GM10248 (cell line): ENCODE results near the gene MLH1.
"Not testable (repeated sequence)": the region's sequence is repeated elsewhere in the genome, so short reads cannot be mapped to it uniquely, and the experiment has no call there.

ENCODE experiments used
- CTCF ChIA-PET: fragments of 300-600 bp; sonication (Branson Sonifier 250); formaldehyde crosslinking; extraction: SDS; loops from one replicate; lab custom pipeline; 2021; ENCODE audit warnings: antibody characterized with exemption; lab: Yijun Ruan, JAX
- POLR2A ChIA-PET: fragments of 350-650 bp; sonication (Branson Sonifier 250); formaldehyde crosslinking; extraction: SDS; loops from one replicate; lab custom pipeline; 2020; ENCODE audit warnings: antibody characterized with exemption; lab: Yijun Ruan, JAX
- DNase-seq: peaks from one replicate; pipeline ENCODE4 v3.0.0; 2012; ENCODE audit errors: extremely low spot score
- TF ChIP-seq, protein P1 (sequence below): IDR thresholded peaks from 2 replicates; pipeline ENCODE4 v1.5.1; 2012; ENCODE audit warnings: mild to moderate bottlenecking, low read depth; ENCODE audit errors: extremely low read depth, missing control alignments, control extremely low read depth

Gene MLH1

DNA sequence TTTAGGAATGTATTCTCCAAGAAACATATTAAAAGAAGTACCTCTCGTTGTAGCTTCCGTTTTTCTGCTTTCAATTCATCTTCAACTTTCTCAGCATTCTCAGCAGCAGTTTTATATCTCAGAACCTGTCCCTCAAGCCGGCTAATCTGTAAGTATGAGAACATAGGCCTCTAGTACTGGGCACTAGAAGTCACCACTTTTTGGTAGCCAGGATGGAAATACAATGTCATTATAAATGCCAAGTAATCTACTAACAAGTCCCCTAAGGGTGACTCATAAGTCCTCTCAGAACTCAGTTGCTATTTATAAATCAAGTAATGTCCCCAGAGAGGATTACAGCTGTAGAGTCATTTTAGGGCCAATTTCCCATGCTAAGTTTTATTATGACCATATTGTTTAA, 61.1 kb downstream of the MLH1 start:
- ChIA-PET POLR2A (no interaction called here), CTCF (interaction anchor here (1.3 kb wide), 2 partner anchors 16 to 96 kb away, joined by 3 read pairs; no protein-coding TSS in a partner anchor)
- peak; percentile 71 for DNase-seq
- TF ChIP-seq, protein P1, sequence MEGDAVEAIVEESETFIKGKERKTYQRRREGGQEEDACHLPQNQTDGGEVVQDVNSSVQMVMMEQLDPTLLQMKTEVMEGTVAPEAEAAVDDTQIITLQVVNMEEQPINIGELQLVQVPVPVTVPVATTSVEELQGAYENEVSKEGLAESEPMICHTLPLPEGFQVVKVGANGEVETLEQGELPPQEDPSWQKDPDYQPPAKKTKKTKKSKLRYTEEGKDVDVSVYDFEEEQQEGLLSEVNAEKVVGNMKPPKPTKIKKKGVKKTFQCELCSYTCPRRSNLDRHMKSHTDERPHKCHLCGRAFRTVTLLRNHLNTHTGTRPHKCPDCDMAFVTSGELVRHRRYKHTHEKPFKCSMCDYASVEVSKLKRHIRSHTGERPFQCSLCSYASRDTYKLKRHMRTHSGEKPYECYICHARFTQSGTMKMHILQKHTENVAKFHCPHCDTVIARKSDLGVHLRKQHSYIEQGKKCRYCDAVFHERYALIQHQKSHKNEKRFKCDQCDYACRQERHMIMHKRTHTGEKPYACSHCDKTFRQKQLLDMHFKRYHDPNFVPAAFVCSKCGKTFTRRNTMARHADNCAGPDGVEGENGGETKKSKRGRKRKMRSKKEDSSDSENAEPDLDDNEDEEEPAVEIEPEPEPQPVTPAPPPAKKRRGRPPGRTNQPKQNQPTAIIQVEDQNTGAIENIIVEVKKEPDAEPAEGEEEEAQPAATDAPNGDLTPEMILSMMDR, result no peak

- POLR2A ChIA-PET, DNase-seq: not testable (repeated sequence)
- CTCF ChIA-PET, result interaction anchor here (1.3 to 1.6 kb wide), 3 partner anchors 12 to 97 kb away, joined by 3 to 4 read pairs (median 3); no protein-coding TSS in a partner anchor
Observed at GRCh38 chr3:37055077-37055476, 61.8 kb downstream of the MLH1 start.

DNA sequence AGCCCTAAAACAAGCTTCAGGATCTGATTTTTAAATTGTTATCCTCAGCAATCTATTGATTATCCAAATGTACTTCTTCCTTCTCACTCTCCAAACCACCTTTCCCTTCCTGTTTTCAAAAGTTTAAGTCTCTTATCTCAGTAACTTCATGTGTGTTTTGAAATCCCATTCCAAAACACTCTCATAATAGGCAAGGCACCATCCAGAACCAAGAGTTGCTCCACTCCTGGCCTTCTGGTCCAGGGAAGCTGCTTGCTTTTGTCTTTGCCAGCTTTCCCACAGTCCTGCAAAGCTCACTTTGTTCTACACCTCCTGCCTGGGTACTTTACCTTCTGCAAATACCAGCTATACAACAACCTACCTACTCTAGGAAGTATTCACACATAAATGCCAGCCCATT, 63.5 kb downstream of the MLH1 start:
- DNase-seq, result no peak
- POLR2A ChIA-PET, result interaction anchor here (0.7 kb wide), 1 partner anchor 106 kb away, joined by 3 read pairs; no protein-coding TSS in a partner anchor
- TF ChIP-seq, protein P1, result no peak
- CTCF ChIA-PET, result interaction anchor here (0.8 to 1.9 kb wide), 3 partner anchors 19 to 32 kb away, joined by 3 to 6 read pairs (median 4); no protein-coding TSS in a partner anchor

DNA sequence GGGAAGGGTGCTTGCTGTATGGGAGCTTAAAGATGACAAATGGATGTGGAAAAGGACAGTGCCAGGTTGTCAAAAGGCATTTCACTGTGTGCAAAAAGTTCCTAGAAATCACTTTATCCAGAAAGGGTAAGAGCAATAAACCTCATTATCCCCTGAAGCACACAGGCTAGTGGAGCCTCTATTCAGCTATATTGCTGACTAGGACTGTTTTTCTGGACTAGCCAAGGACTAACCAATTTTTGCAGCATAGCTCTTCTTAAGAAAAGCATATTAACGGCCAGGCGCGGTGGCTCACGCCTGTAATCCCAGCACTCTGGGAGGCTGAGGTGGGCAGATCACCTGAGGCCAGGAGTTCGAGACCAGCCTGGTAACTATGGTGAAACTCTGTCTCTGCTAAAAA, 64.8 kb downstream of the MLH1 start:
- TF ChIP-seq, protein P1, result no peak
- POLR2A ChIA-PET, result no interaction called here
- CTCF ChIA-PET, result interaction anchor here (1.1 to 1.4 kb wide), 2 partner anchors 17 to 156 kb away, joined by 3 read pairs; no protein-coding TSS in a partner anchor
- DNase-seq, result no peak

DNA sequence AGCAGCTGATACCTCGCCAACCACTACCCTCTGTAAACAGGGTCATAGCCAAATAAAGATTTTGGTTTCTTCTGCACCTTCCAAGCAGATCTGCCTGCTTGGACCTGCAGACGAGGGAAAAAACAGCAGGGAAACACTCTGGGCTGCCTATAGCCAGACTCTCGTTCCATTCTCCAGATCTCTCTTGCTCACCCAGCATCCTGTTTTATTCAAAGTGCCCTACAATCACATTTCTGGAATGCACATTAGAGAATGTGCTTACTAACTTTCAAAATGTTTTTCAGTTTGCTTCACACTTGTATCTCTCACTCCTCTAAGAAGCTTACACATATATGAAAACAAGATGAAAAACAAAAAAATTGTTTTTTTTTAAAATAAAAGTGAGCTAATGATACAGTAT, 71.4 kb downstream of the MLH1 start:
- POLR2A ChIA-PET, result no interaction called here
- DNase-seq, result no peak
- CTCF ChIA-PET, result interaction anchor here (1.0 to 1.4 kb wide), 4 partner anchors 20 to 196 kb away, joined by 3 to 4 read pairs (median 3); no protein-coding TSS in a partner anchor

GRCh38 chr3:37067577-37067976, 74.3 kb downstream of the MLH1 start:
- ChIA-PET CTCF (interaction anchor here (1.7 kb wide), 1 partner anchor 12 kb away, joined by 4 read pairs; no protein-coding TSS in a partner anchor), POLR2A (no interaction called here)

More for the DNA sequence above, 71.4 kb downstream of the MLH1 start:
- TF ChIP-seq, protein P1, result no peak

GRCh38 chr3:37068031-37068430, 74.7 kb downstream of the MLH1 start:
- ChIA-PET CTCF (interaction anchor here (1.7 kb wide), 1 partner anchor 12 kb away, joined by 4 read pairs; no protein-coding TSS in a partner anchor), POLR2A (no interaction called here)
- no peak for DNase-seq
- TF ChIP-seq, protein P1, result no peak

More at GRCh38 chr3:37067577-37067976, 74.3 kb downstream of the MLH1 start:
- DNase-seq, result no peak
- TF ChIP-seq, protein P1, result no peak
